Smooth muscle cell (in vitro differentiated cells): ENCODE measurements around the gene BPIFB2. TPM values are rescaled to one million over a fixed set of nuclear protein-coding genes. Genes with fewer than 3 reads are reported as not detected.
"Not testable (repeated sequence)": the region's sequence is repeated elsewhere in the genome, so short reads cannot be mapped to it uniquely, and the experiment has no call there.

Source experiments
- DNase-seq: peaks from one replicate; lab custom pipeline; 2025; ENCODE audit not compliant: unreplicated experiment; lab: John Stamatoyannopoulos, UW
- H2AFZ ChIP-seq: fragments of 200-600 bp; sonication (generic); 2 replicates; pipeline ENCODE4 v1.6.0; 2016; ENCODE audit warnings: antibody characterized with exemption, low read depth, mild to moderate bottlenecking
- H3F3A ChIP-seq: fragments of 200-600 bp; sonication (generic); 2 replicates; pipeline ENCODE4 v1.6.0; 2017; ENCODE audit warnings: antibody characterized with exemption, low read depth
- H3K27ac ChIP-seq: fragments of 200-600 bp; sonication (generic); 2 replicates; pipeline ENCODE4 v1.5.1; 2016; ENCODE audit warnings: low read depth, mild to moderate bottlenecking
- H3K27me3 ChIP-seq: fragments of 200-600 bp; sonication (generic); 2 replicates; pipeline ENCODE4 v1.6.1; 2016; ENCODE audit warnings: low read depth, mild to moderate bottlenecking
- H3K36me3 ChIP-seq: fragments of 200-600 bp; sonication (generic); 2 replicates; pipeline ENCODE4 v1.5.1; 2016; ENCODE audit warnings: low read depth
- H3K4me1 ChIP-seq: fragments of 200-600 bp; sonication (generic); 2 replicates; pipeline ENCODE4 v1.5.1; 2016; ENCODE audit warnings: low read depth
- H3K4me2 ChIP-seq: fragments of 200-600 bp; sonication (generic); 2 replicates; pipeline ENCODE4 v1.6.0; 2016; ENCODE audit warnings: mild to moderate bottlenecking
- H3K4me3 ChIP-seq: fragments of 200-600 bp; sonication (generic); 2 replicates; pipeline ENCODE4 v1.5.1; 2016; ENCODE audit warnings: mild to moderate bottlenecking
- H3K79me2 ChIP-seq: fragments of 200-600 bp; sonication (generic); 2 replicates; pipeline ENCODE4 v1.6.0; 2016; ENCODE audit warnings: low read depth, mild to moderate bottlenecking
- H3K9ac ChIP-seq: fragments of 200-600 bp; sonication (generic); 2 replicates; pipeline ENCODE4 v1.6.0; 2016; ENCODE audit warnings: low read depth
- H3K9me3 ChIP-seq: fragments of 200-600 bp; sonication (generic); replicated peaks from 2 replicates; pipeline ENCODE4 v1.5.1; 2016; ENCODE audit warnings: low read depth
- H4K20me1 ChIP-seq: fragments of 200-600 bp; sonication (generic); 2 replicates; pipeline ENCODE4 v1.6.0; 2016; ENCODE audit warnings: low read depth
- CTCF ChIP-seq: fragments of 200-600 bp; sonication (generic); IDR thresholded peaks from 2 replicates; pipeline ENCODE4 v1.5.1; 2017; ENCODE audit warnings: borderline replicate concordance, mild to moderate bottlenecking, antibody characterized with exemption; ENCODE audit not compliant: insufficient read depth, poor library complexity, severe bottlenecking
- WGBS: methylation state at CpG from one replicate; pipeline ENCODE4 v1.1.7; 2016; ENCODE audit warnings: low lambda C conversion rate; 5-methylcytosine and 5-hydroxymethylcytosine counted together
- polyA plus RNA-seq: library from polyadenylated mRNA; unstranded; fragments of >200 nt; fragmentation: Nextera tagmentation; extraction: Ambion mirVana; gene quantifications from 2 replicates; pipeline ENCODE4 v1.2.1, GENCODE V29; 2016
- total RNA-seq: library from RNA; depleted of rRNA; stranded (reverse); fragments of >200 nt; gene quantifications from 2 replicates; pipeline ENCODE4 v1.2.3, GENCODE V29; 2014

Gene BPIFB2
- total and polyA plus RNA-seq, 2 experiments from 2014 or later: not detected

GRCh38 chr20:32960222-32960518 lies 47.3 kb upstream of the BPIFB2 start:
- H3K27ac ChIP-seq: no peak overlapping the region
- H3F3A ChIP-seq: no peaks in the 10 kb centered on the region
- H4K20me1 ChIP-seq: no peaks in the 10 kb centered on the region
- no peak overlapping the region for H3K9ac ChIP-seq
- no peak overlapping the region for H2AFZ ChIP-seq
- no peaks in the 10 kb centered on the region for H3K4me1 ChIP-seq
- DNase-seq: no peak
- no peak for TF ChIP-seq CTCF
- no peaks in the 10 kb centered on the region for H3K79me2 ChIP-seq
- H3K36me3 ChIP-seq: peaks cover 5% of the 10 kb centered on the region
- no peaks in the 10 kb centered on the region for H3K27me3 ChIP-seq
- peaks cover 8% of the 10 kb centered on the region for H3K9me3 ChIP-seq
- H3K4me3 ChIP-seq: no peak overlapping the region
- H3K4me2 ChIP-seq: no peak overlapping the region

- TF ChIP-seq CTCF: no peak
These were observed 46.4 kb upstream of the BPIFB2 start for GRCh38 chr20:32960849-32961731.

GRCh38 chr20:32962053-32962452 lies 45.5 kb upstream of the BPIFB2 start:
- no peaks in the 10 kb centered on the region for H3K27me3 ChIP-seq
- H4K20me1 ChIP-seq: no peaks in the 10 kb centered on the region
- DNase-seq: no peak
- H3K9me3 ChIP-seq: no peaks in the 10 kb centered on the region
- no peak overlapping the region for H3K4me3 ChIP-seq
- no peak overlapping the region for H2AFZ ChIP-seq
- no peaks in the 10 kb centered on the region for H3K79me2 ChIP-seq
- no peaks in the 10 kb centered on the region for H3K36me3 ChIP-seq
- no peaks in the 10 kb centered on the region for H3F3A ChIP-seq
- no peaks in the 10 kb centered on the region for H3K4me1 ChIP-seq
- H3K27ac ChIP-seq: no peak overlapping the region
- H3K4me2 ChIP-seq: no peak overlapping the region
- no peak for TF ChIP-seq CTCF
- H3K9ac ChIP-seq: no peak overlapping the region
- 95% methylated on average over 5 of the region's 5 CpGs for WGBS

More at GRCh38 chr20:32960849-32961731, 46.4 kb upstream of the BPIFB2 start:
- Histone ChIP-seq H3K4me3 (no peak overlapping the region), H3F3A (no peaks in the 10 kb centered on the region), H3K9ac (no peak overlapping the region), H4K20me1 (no peaks in the 10 kb centered on the region), H3K4me2 (no peak overlapping the region), H3K27ac (no peak overlapping the region), H3K27me3 (no peaks in the 10 kb centered on the region), H3K79me2 (no peaks in the 10 kb centered on the region), H3K36me3 (peaks cover 4% of the 10 kb centered on the region), H3K4me1 (no peaks in the 10 kb centered on the region), H3K9me3 (peaks cover 8% of the 10 kb centered on the region), H2AFZ (no peak overlapping the region)
- WGBS: 90% methylated on average over 28 of the region's 28 CpGs
- no peak for DNase-seq

- DNase-seq, H3K27ac ChIP-seq, H3K27me3 ChIP-seq, H3K9me3 ChIP-seq, H3K4me3 ChIP-seq, H2AFZ ChIP-seq, H3K4me2 ChIP-seq, H3K79me2 ChIP-seq, H3K4me1 ChIP-seq, H3K36me3 ChIP-seq, H3K9ac ChIP-seq, H4K20me1 ChIP-seq, H3F3A ChIP-seq: not testable (repeated sequence)
- WGBS: 93% methylated on average over 11 of the region's 11 CpGs
These were observed 44.9 kb upstream of the BPIFB2 start for GRCh38 chr20:32962646-32963045.
